Peyer's patch (tissue), 4 donors: ENCODE data around the gene RNF149.

Source experiments
- CTCF ChIP-seq, 6 experiments: fragments of 450-650 bp in 4 of 6; fragments of 200-600 bp in 2 of 6; sonication (generic) in 1 of 6; IDR thresholded peaks; one replicate each; pipeline ENCODE4 v1.5.1; 2017 to 2019; ENCODE audit warnings: antibody characterized with exemption in 6 of 6, mild to moderate bottlenecking in 3 of 6, moderate library complexity in 1 of 6
- POLR2A ChIP-seq, 2 donors: fragments of 450-650 bp; IDR thresholded peaks; one replicate each; pipeline ENCODE4 v1.5.1; 2017; ENCODE audit warnings: antibody characterized with exemption in 2 of 2, mild to moderate bottlenecking in 2 of 2, moderate library complexity in 2 of 2

GRCh38 chr2:101307503-101307902 is 998 bp downstream of the RNF149 start:
- TF ChIP-seq CTCF (IDR thresholded peaks at IDR 0.05) (no peak), POLR2A (IDR thresholded peaks at IDR 0.05) (no peak)
